Neuronal stem cell (in vitro differentiated cells): Measurements from ENCODE around the gene ATM.

Source experiments
- DNase-seq: peaks from one replicate; pipeline ENCODE4 v3.0.0-alpha.2; 2013; ENCODE audit warnings: low spot score
- H2AFZ ChIP-seq: one replicate; pipeline ENCODE4 v1.6.1; 2013; ENCODE audit warnings: mild to moderate bottlenecking, low read length, inconsistent platforms
- H2AK5ac ChIP-seq: 2 replicates; pipeline ENCODE4 v1.6.1; 2013; ENCODE audit warnings: low read depth, mild to moderate bottlenecking, inconsistent platforms, low read length, moderate library complexity, mixed read lengths
- H2BK120ac ChIP-seq: 2 replicates; pipeline ENCODE4 v1.6.1; 2013; ENCODE audit warnings: low read depth, mild to moderate bottlenecking, inconsistent platforms, low read length, moderate library complexity, mixed read lengths
- H2BK12ac ChIP-seq: one replicate; pipeline ENCODE4 v1.6.1; 2013; ENCODE audit warnings: low read length, inconsistent platforms
- H2BK15ac ChIP-seq: 2 replicates; pipeline ENCODE4 v1.6.1; 2013; ENCODE audit warnings: mild to moderate bottlenecking, low read length, inconsistent platforms, mixed read lengths
- H2BK5ac ChIP-seq: one replicate; pipeline ENCODE4 v1.6.1; 2013; ENCODE audit warnings: inconsistent platforms, mild to moderate bottlenecking, low read length, moderate library complexity
- H3K14ac ChIP-seq: one replicate; pipeline ENCODE4 v1.6.1; 2013; ENCODE audit warnings: low read length, inconsistent platforms
- H3K18ac ChIP-seq: 2 replicates; pipeline ENCODE4 v1.6.1; 2013; ENCODE audit warnings: low read length, inconsistent platforms
- H3K23ac ChIP-seq: 2 replicates; pipeline ENCODE4 v1.6.1; 2013; ENCODE audit warnings: low read depth, mild to moderate bottlenecking, mixed read lengths, low read length, inconsistent platforms; ENCODE audit not compliant: poor library complexity
- H3K27ac ChIP-seq: replicated peaks from 3 replicates; pipeline ENCODE4 v1.5.1; 2013; ENCODE audit warnings: low read length, inconsistent platforms
- H3K27me3 ChIP-seq, 3 experiments: 2 replicates each; pipeline ENCODE4 v1.6.1; 2013; ENCODE audit warnings: low read length in 3 of 3, mild to moderate bottlenecking in 2 of 3, inconsistent platforms in 1 of 3, low read depth in 1 of 3, mixed read lengths in 1 of 3, moderate library complexity in 1 of 3; ENCODE audit not compliant: control insufficient read depth in 3 of 3, insufficient read depth in 3 of 3
- H3K36me3 ChIP-seq, 2 donors: replicated peaks in 1 of 2; 2 replicates each; pipeline ENCODE4 v1.6.1; 2013; ENCODE audit warnings: low read length in 2 of 2; ENCODE audit not compliant: control insufficient read depth in 2 of 2, insufficient read depth in 2 of 2
- H3K4ac ChIP-seq: 2 replicates; pipeline ENCODE4 v1.6.1; 2013; ENCODE audit warnings: inconsistent platforms, mild to moderate bottlenecking, low read length, moderate library complexity
- H3K4me1 ChIP-seq, 2 donors: 1 replicate in 1 of 2; 2 replicates in 1 of 2; pipeline ENCODE4 v1.6.1; 2013; ENCODE audit warnings: low read length in 2 of 2, low read depth in 1 of 2; ENCODE audit not compliant: control insufficient read depth in 2 of 2, insufficient read depth in 1 of 2
- H3K4me2 ChIP-seq: one replicate; pipeline ENCODE4 v1.6.1; 2013; ENCODE audit warnings: mild to moderate bottlenecking, low read length, inconsistent platforms; ENCODE audit not compliant: insufficient read depth, poor library complexity, severe bottlenecking
- H3K4me3 ChIP-seq, 2 donors: 2 replicates each; pipeline ENCODE4 v1.5.1; 2013; ENCODE audit warnings: low read length in 2 of 2, mild to moderate bottlenecking in 2 of 2, inconsistent platforms in 1 of 2, moderate library complexity in 1 of 2
- H3K79me1 ChIP-seq: one replicate; pipeline ENCODE4 v1.6.1; 2013; ENCODE audit warnings: low read depth, mild to moderate bottlenecking, inconsistent platforms, low read length, moderate library complexity
- H3K9ac ChIP-seq: one replicate; pipeline ENCODE4 v1.6.1; 2013; ENCODE audit warnings: mild to moderate bottlenecking, low read depth, low read length, inconsistent platforms; ENCODE audit not compliant: poor library complexity
- H3K9me3 ChIP-seq, 2 donors: replicated peaks in 1 of 2; 2 replicates each; pipeline versions ENCODE3 to v1.6.1; 2013; ENCODE audit warnings: low read length in 2 of 2, mild to moderate bottlenecking in 2 of 2, inconsistent platforms in 1 of 2, low read depth in 1 of 2, mixed read lengths in 1 of 2, moderate library complexity in 1 of 2; ENCODE audit not compliant: control insufficient read depth in 2 of 2, insufficient read depth in 1 of 2
- H4K8ac ChIP-seq: one replicate; pipeline ENCODE4 v1.6.1; 2013; ENCODE audit warnings: low read depth, mild to moderate bottlenecking, inconsistent platforms, low read length, moderate library complexity
- H4K91ac ChIP-seq: one replicate; pipeline ENCODE4 v1.6.1; 2013; ENCODE audit warnings: low read length, low read depth, mild to moderate bottlenecking, inconsistent platforms; ENCODE audit not compliant: poor library complexity
- WGBS, 2 donors: extraction: QIAGEN DNeasy Blood & Tissue Kit; methylation state at CpG; one replicate each; pipeline ENCODE4 v1.1.7; 2013; ENCODE audit warnings: missing lambda C conversion rate in 2 of 2, mixed read lengths in 1 of 2; ENCODE audit not compliant: insufficient read length in 2 of 2, insufficient replicate concordance in 1 of 2; ENCODE audit errors: extremely low coverage in 2 of 2; 5-methylcytosine and 5-hydroxymethylcytosine counted together

The ATM gene

DNA sequence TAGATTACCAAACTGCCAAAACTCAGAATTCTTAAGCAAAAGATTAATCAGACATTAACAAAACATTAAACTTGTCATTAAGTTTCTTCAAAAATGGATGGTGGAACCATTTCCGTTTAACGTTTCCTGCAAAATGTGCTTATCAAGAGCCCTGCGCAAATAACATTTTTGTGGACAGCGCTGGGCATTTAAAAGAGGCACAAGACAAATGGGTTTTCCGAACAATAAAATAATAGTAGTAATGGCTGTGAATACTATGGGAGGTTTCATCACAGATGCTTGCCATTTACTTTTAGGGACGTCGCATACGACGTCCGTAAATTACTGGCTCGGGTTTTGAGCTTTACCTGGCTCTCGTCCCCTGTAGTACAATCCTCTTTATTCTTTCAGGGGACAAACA lies 1.5 kb upstream of the ATM start:
- Histone ChIP-seq H3K36me3 (peaks cover 0 to 45% of the 10 kb centered on the region in 2 donors), H2BK12ac (no peak overlapping the region), H3K9ac (no peak overlapping the region), H3K79me1 (no peaks in the 10 kb centered on the region), H3K4ac (no peak overlapping the region), H3K4me1 (peaks cover 7 to 22% of the 10 kb centered on the region in 2 donors), H4K91ac (no peak overlapping the region), H2BK5ac (no peak overlapping the region), H4K8ac (no peak overlapping the region), H3K4me2 (peak overlapping the region; percentile 62), H3K4me3 (peak overlapping the region; percentile 66 to 95), H2BK15ac (no peak overlapping the region), H2BK120ac (no peak overlapping the region), H2AK5ac (no peak overlapping the region), H3K14ac (no peak overlapping the region), H3K23ac (no peak overlapping the region), H3K9me3 (no peaks in the 10 kb centered on the region), H3K27me3 (no peaks in the 10 kb centered on the region), H3K18ac (no peak overlapping the region), H2AFZ (peak overlapping the region; percentile 72), H3K27ac (no peak overlapping the region)
- no peak for DNase-seq
- WGBS, 2 donors, result no CpG with 5 or more reads among the region's 12 CpGs

DNA sequence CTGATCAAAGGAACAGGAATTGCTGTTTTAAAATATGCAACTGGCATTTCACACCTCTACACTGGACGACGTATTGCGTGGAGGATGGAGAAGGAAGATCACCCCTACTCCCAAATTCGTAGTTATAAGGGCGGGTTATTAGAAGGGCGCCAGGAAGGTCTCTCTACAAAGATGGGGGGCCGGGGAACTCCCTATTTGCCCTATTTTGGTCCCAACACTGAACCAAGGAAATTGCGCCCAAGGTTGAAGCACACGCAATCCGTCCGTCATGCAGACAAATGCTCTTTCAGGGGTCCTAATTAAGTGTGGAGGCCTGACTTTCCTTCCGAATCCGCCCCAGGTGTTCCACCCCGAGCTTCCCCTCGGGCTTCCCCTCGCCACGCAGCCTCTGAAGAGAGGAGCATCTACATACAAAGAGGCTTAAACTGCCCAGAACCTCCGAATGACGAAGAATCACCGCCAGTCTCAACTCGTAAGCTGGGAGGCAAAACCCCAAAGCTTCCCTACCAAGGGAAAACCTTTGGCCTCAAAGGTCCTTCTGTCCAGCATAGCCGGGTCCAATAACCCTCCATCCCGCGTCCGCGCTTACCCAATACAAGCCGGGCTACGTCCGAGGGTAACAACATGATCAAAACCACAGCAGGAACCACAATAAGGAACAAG lies 825 bp upstream of the ATM start:
- H3K9me3 ChIP-seq, result no peaks in the 10 kb centered on the region
- H4K8ac ChIP-seq, result no peak overlapping the region
- peak overlapping the region; percentile 66 to 95 for H3K4me3 ChIP-seq
- peak overlapping the region; percentile 61 for H3K14ac ChIP-seq
- H3K23ac ChIP-seq, result peak overlapping the region; percentile 94
- H3K4ac ChIP-seq, result no peak overlapping the region
- no peak overlapping the region for H4K91ac ChIP-seq
- H2AK5ac ChIP-seq, result no peak overlapping the region
- no peak overlapping the region for H2BK120ac ChIP-seq
- peak overlapping the region; percentile 90 for H3K27ac ChIP-seq
- peak overlapping the region; percentile 72 for H2AFZ ChIP-seq
- peaks cover 7 to 22% of the 10 kb centered on the region in 2 donors for H3K4me1 ChIP-seq
- no peaks in the 10 kb centered on the region for H3K79me1 ChIP-seq
- H2BK15ac ChIP-seq, result no peak overlapping the region
- peak overlapping the region; percentile 94 for H3K9ac ChIP-seq
- H3K18ac ChIP-seq, result peak overlapping the region; percentile 93
- no peak overlapping the region for H2BK12ac ChIP-seq
- no CpG with 5 or more reads among the region's 29 CpGs for WGBS, 2 donors
- H2BK5ac ChIP-seq, result peak overlapping the region; percentile 56
- no peaks in the 10 kb centered on the region for H3K27me3 ChIP-seq
- DNase-seq, result no peak
- H3K4me2 ChIP-seq, result peak overlapping the region; percentile 62
- peaks cover 0 to 41% of the 10 kb centered on the region in 2 donors for H3K36me3 ChIP-seq

DNA sequence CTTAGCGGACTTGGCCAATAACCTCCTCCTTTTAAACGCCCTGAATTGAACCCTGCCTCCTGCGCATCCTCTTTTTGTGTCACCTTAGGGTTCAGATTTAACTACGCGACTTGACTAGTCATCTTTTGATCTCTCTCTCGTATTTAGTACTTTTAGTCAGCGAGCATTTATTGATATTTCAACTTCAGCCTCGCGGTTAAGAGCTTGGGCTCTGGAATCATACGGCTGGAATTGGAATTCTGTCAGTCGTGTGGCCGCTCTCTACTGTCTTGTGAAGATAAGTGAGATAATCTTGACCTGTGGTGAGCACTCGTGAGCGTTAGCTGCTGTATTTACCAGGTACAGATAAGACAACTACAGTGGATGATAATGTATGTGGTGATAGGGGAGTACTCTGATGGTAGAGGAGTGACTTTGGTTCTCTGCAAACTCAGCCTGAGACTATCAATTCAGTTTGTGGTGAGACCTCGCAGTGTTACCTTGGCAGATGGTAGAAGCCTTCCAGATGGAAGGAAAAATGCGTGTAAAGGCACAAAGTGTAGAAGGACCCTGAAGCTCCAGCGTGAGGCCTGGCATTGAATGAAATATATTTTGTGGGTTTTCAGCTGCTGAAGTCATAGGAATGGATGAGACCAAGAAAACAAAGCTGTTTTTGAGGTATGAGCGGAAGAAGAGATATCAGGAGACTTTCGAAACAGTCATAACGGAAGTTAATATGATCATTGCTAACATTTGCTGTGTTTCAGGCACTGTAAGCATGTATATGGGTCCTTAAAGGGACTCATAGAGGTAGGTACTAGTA lies 682 bp downstream of the ATM start:
- H3K36me3 ChIP-seq, result peaks cover under 1 to 41% of the 10 kb centered on the region in 2 donors
- no peak overlapping the region for H2BK15ac ChIP-seq
- no peak overlapping the region for H4K8ac ChIP-seq
- no peak overlapping the region for H2AK5ac ChIP-seq
- H3K14ac ChIP-seq, result no peak overlapping the region
- no peaks in the 10 kb centered on the region for H3K9me3 ChIP-seq
- H2BK5ac ChIP-seq, result peak overlapping the region; percentile 63
- no CpG with 5 or more reads among the region's 20 CpGs for WGBS, 2 donors
- DNase-seq, result no peak
- peak overlapping the region; percentile 88 for H2AFZ ChIP-seq
- no peak overlapping the region for H3K4ac ChIP-seq
- no peak overlapping the region for H3K18ac ChIP-seq
- no peaks in the 10 kb centered on the region for H3K27me3 ChIP-seq
- H3K4me1 ChIP-seq, result peaks cover 7 to 22% of the 10 kb centered on the region in 2 donors
- H3K79me1 ChIP-seq, result no peaks in the 10 kb centered on the region
- H2BK120ac ChIP-seq, result no peak overlapping the region
- H4K91ac ChIP-seq, result no peak overlapping the region
- H3K9ac ChIP-seq, result peak overlapping the region; percentile 96
- H3K4me3 ChIP-seq, result peak overlapping the region; percentile 69 to 96
- H2BK12ac ChIP-seq, result no peak overlapping the region
- H3K23ac ChIP-seq, result no peak overlapping the region
- H3K4me2 ChIP-seq, result peak overlapping the region; percentile 92
- H3K27ac ChIP-seq, result peak overlapping the region; percentile 99

DNA sequence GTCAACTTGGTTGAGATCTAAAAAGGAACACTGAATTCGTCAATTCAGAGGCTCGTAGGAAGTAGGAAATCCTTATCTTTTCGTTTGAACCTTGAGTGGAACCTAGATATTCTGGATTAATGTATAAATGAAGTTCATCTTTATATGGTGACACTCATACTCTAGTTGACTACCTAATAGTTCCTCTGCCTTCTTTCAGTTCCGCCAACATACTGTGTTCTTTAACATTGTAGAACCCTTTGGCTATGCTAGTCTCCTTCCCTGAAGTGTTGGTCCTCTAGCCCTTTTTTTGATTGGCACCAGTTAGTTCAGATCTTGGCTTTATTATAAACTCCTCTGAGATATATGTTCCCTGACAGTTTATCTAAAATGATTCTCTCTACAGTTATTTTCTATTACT lies 1.5 kb downstream of the ATM start:
- no CpG with 5 or more reads among the region's 4 CpGs for WGBS, 2 donors
- Histone ChIP-seq H3K14ac (no peak overlapping the region), H2BK120ac (no peak overlapping the region), H3K27me3 (no peaks in the 10 kb centered on the region), H2AK5ac (no peak overlapping the region), H3K4ac (no peak overlapping the region), H3K18ac (no peak overlapping the region), H4K8ac (no peak overlapping the region), H2BK5ac (no peak overlapping the region), H3K27ac (no peak overlapping the region), H2AFZ (no peak overlapping the region), H3K9me3 (no peaks in the 10 kb centered on the region), H3K4me1 (peaks cover 7 to 22% of the 10 kb centered on the region in 2 donors), H3K23ac (no peak overlapping the region), H2BK12ac (no peak overlapping the region), H3K79me1 (no peaks in the 10 kb centered on the region), H4K91ac (no peak overlapping the region), H3K4me3 (peak overlapping the region in 1 of 2 donors; percentile 69), H3K4me2 (peak overlapping the region; percentile 92), H2BK15ac (no peak overlapping the region), H3K36me3 (peaks cover 2 to 41% of the 10 kb centered on the region in 2 donors), H3K9ac (no peak overlapping the region)
- DNase-seq, result no peak
